Measurements from ENCODE around the gene CCDC12. TPM values are rescaled to one million over a fixed set of nuclear protein-coding genes. Genes with fewer than 3 reads are reported as not detected.

Gene CCDC12
- polyA plus RNA-seq, 4 donors, result 59.7 to 84.5 (median 76.0) TPM

GRCh38 chr3:46962427-46962826 lies 14.1 kb downstream of the CCDC12 start:
- H3K4me3 ChIP-seq (ENCODE audit: low read depth in 1 of 3, low read length in 3 of 3), result no peak overlapping the region
- 90 to 100% (median 97%) methylated on average over 1 of the region's 1 CpG for WGBS, 3 donors
- no peaks in the 10 kb centered on the region for H3K27me3 ChIP-seq (ENCODE audit: control insufficient read depth in 3 of 3, insufficient read depth in 3 of 3, low read length in 3 of 3)
- H3K27ac ChIP-seq (ENCODE audit: low read depth in 1 of 3, low read length in 2 of 3), result no peak overlapping the region
- FAIRE-seq (no peak), DNase-seq (no peak)
- no peaks in the 10 kb centered on the region for H3K9me3 ChIP-seq (ENCODE audit: control insufficient read depth in 2 of 2, insufficient read depth in 1 of 2, low read depth in 1 of 2, low read length in 1 of 2)
- H3K36me3 ChIP-seq (ENCODE audit: control insufficient read depth in 3 of 3, insufficient read depth in 2 of 3, low read depth in 1 of 3, low read length in 3 of 3), result peaks cover 0 to 39% (median 0%) of the 10 kb centered on the region in 3 donors
- peaks cover 8 to 61% (median 31%) of the 10 kb centered on the region in 3 donors for H3K4me1 ChIP-seq (ENCODE audit: control insufficient read depth in 3 of 3, insufficient read depth in 2 of 3, low read depth in 1 of 3, low read length in 2 of 3)

GRCh38 chr3:46960835-46961234 lies 15.7 kb downstream of the CCDC12 start:
- no peak for FAIRE-seq
- Histone ChIP-seq H3K27me3 (ENCODE audit: control insufficient read depth in 3 of 3, insufficient read depth in 3 of 3, low read length in 3 of 3) (no peaks in the 10 kb centered on the region), H3K4me1 (ENCODE audit: control insufficient read depth in 3 of 3, insufficient read depth in 2 of 3, low read depth in 1 of 3, low read length in 2 of 3) (peaks cover 13 to 65% (median 35%) of the 10 kb centered on the region in 3 donors), H3K9me3 (ENCODE audit: control insufficient read depth in 2 of 2, insufficient read depth in 1 of 2, low read depth in 1 of 2, low read length in 1 of 2) (no peaks in the 10 kb centered on the region), H3K27ac (ENCODE audit: low read depth in 1 of 3, low read length in 2 of 3) (peak overlapping the region in 2 of 3 donors; percentile 1 to 50), H3K4me3 (ENCODE audit: low read depth in 1 of 3, low read length in 3 of 3) (no peak overlapping the region), H3K36me3 (ENCODE audit: control insufficient read depth in 3 of 3, insufficient read depth in 2 of 3, low read depth in 1 of 3, low read length in 3 of 3) (peaks cover 0 to 35% (median 0%) of the 10 kb centered on the region in 3 donors)
- 83 to 95% (median 90%) methylated on average over 1 of the region's 1 CpG for WGBS, 3 donors
- no peak for DNase-seq

GRCh38 chr3:46960081-46960701 lies 16.4 kb downstream of the CCDC12 start:
- FAIRE-seq (no peak), DNase-seq (no peak)

GRCh38 chr3:46959161-46959511 lies 17.4 kb downstream of the CCDC12 start:
- Histone ChIP-seq H3K9me3 (ENCODE audit: control insufficient read depth in 2 of 2, insufficient read depth in 1 of 2, low read depth in 1 of 2, low read length in 1 of 2) (no peaks in the 10 kb centered on the region), H3K27ac (ENCODE audit: low read depth in 1 of 3, low read length in 2 of 3) (peak overlapping the region in 2 of 3 donors; percentile 1 to 67), H3K4me1 (ENCODE audit: control insufficient read depth in 3 of 3, insufficient read depth in 2 of 3, low read depth in 1 of 3, low read length in 2 of 3) (peaks cover 17 to 69% (median 41%) of the 10 kb centered on the region in 3 donors), H3K4me3 (ENCODE audit: low read depth in 1 of 3, low read length in 3 of 3) (no peak overlapping the region), H3K36me3 (ENCODE audit: control insufficient read depth in 3 of 3, insufficient read depth in 2 of 3, low read depth in 1 of 3, low read length in 3 of 3) (peaks cover 0 to 34% (median 0%) of the 10 kb centered on the region in 3 donors), H3K27me3 (ENCODE audit: control insufficient read depth in 3 of 3, insufficient read depth in 3 of 3, low read length in 3 of 3) (no peaks in the 10 kb centered on the region)
- FAIRE-seq, result no peak
- DNase-seq, result no peak
- WGBS, 3 donors, result 71 to 77% (median 75%) methylated on average over 6 of the region's 6 CpGs

More at GRCh38 chr3:46960081-46960701, 16.4 kb downstream of the CCDC12 start:
- WGBS, 3 donors, result 34 to 49% (median 42%) methylated on average over 4 of the region's 4 CpGs
- H3K27ac ChIP-seq (ENCODE audit: low read depth in 1 of 3, low read length in 2 of 3), result peak overlapping the region in 2 of 3 donors; percentile 1 to 50
- peaks cover 17 to 68% (median 40%) of the 10 kb centered on the region in 3 donors for H3K4me1 ChIP-seq (ENCODE audit: control insufficient read depth in 3 of 3, insufficient read depth in 2 of 3, low read depth in 1 of 3, low read length in 2 of 3)
- peaks cover 0 to 35% (median 0%) of the 10 kb centered on the region in 3 donors for H3K36me3 ChIP-seq (ENCODE audit: control insufficient read depth in 3 of 3, insufficient read depth in 2 of 3, low read depth in 1 of 3, low read length in 3 of 3)
- H3K9me3 ChIP-seq (ENCODE audit: control insufficient read depth in 2 of 2, insufficient read depth in 1 of 2, low read depth in 1 of 2, low read length in 1 of 2), result no peaks in the 10 kb centered on the region
- H3K4me3 ChIP-seq (ENCODE audit: low read depth in 1 of 3, low read length in 3 of 3), result no peak overlapping the region
- H3K27me3 ChIP-seq (ENCODE audit: control insufficient read depth in 3 of 3, insufficient read depth in 3 of 3, low read length in 3 of 3), result no peaks in the 10 kb centered on the region

GRCh38 chr3:46958467-46959160 lies 17.9 kb downstream of the CCDC12 start:
- peak; percentile 82 to 86 for DNase-seq
- Histone ChIP-seq H3K36me3 (ENCODE audit: control insufficient read depth in 3 of 3, insufficient read depth in 2 of 3, low read depth in 1 of 3, low read length in 3 of 3) (peaks cover 0 to 38% (median 0%) of the 10 kb centered on the region in 3 donors), H3K27me3 (ENCODE audit: control insufficient read depth in 3 of 3, insufficient read depth in 3 of 3, low read length in 3 of 3) (no peaks in the 10 kb centered on the region), H3K27ac (ENCODE audit: low read depth in 1 of 3, low read length in 2 of 3) (peak overlapping the region; percentile 47 to 67 (median 60)), H3K4me3 (ENCODE audit: low read depth in 1 of 3, low read length in 3 of 3) (no peak overlapping the region), H3K4me1 (ENCODE audit: control insufficient read depth in 3 of 3, insufficient read depth in 2 of 3, low read depth in 1 of 3, low read length in 2 of 3) (peaks cover 17 to 72% (median 45%) of the 10 kb centered on the region in 3 donors), H3K9me3 (ENCODE audit: control insufficient read depth in 2 of 2, insufficient read depth in 1 of 2, low read depth in 1 of 2, low read length in 1 of 2) (no peaks in the 10 kb centered on the region)
- WGBS, 3 donors, result 17 to 51% (median 50%) methylated on average over 9 of the region's 9 CpGs
- no peak for FAIRE-seq

GRCh38 chr3:46957092-46957820 lies 19.3 kb downstream of the CCDC12 start:
- H3K4me1 ChIP-seq (ENCODE audit: control insufficient read depth in 3 of 3, insufficient read depth in 2 of 3, low read depth in 1 of 3, low read length in 2 of 3), result peaks cover 21 to 77% (median 56%) of the 10 kb centered on the region in 3 donors
- peak overlapping the region in 1 of 3 donors; percentile 67 for H3K27ac ChIP-seq (ENCODE audit: low read depth in 1 of 3, low read length in 2 of 3)

GRCh38 chr3:46955801-46956259 lies 20.7 kb downstream of the CCDC12 start:
- Histone ChIP-seq H3K4me3 (ENCODE audit: low read depth in 1 of 3, low read length in 3 of 3) (no peak overlapping the region), H3K27me3 (ENCODE audit: control insufficient read depth in 3 of 3, insufficient read depth in 3 of 3, low read length in 3 of 3) (no peaks in the 10 kb centered on the region), H3K9me3 (ENCODE audit: control insufficient read depth in 2 of 2, insufficient read depth in 1 of 2, low read depth in 1 of 2, low read length in 1 of 2) (no peaks in the 10 kb centered on the region), H3K36me3 (ENCODE audit: control insufficient read depth in 3 of 3, insufficient read depth in 2 of 3, low read depth in 1 of 3, low read length in 3 of 3) (peaks cover 0 to 35% (median 0%) of the 10 kb centered on the region in 3 donors), H3K4me1 (ENCODE audit: control insufficient read depth in 3 of 3, insufficient read depth in 2 of 3, low read depth in 1 of 3, low read length in 2 of 3) (peaks cover 25 to 69% (median 56%) of the 10 kb centered on the region in 3 donors), H3K27ac (ENCODE audit: low read depth in 1 of 3, low read length in 2 of 3) (peak overlapping the region in 2 of 3 donors; percentile 18 to 48)
- no peak for FAIRE-seq
- WGBS, 3 donors, result 41 to 46% (median 45%) methylated on average over 3 of the region's 3 CpGs
- DNase-seq, result no peak

More at GRCh38 chr3:46957092-46957820, 19.3 kb downstream of the CCDC12 start:
- FAIRE-seq, result no peak
- H3K27me3 ChIP-seq (ENCODE audit: control insufficient read depth in 3 of 3, insufficient read depth in 3 of 3, low read length in 3 of 3), result no peaks in the 10 kb centered on the region
- WGBS, 3 donors, result 23 to 60% (median 53%) methylated on average over 11 of the region's 11 CpGs
- peak in 1 of 2 donors; percentile 71 for DNase-seq
- no peak overlapping the region for H3K4me3 ChIP-seq (ENCODE audit: low read depth in 1 of 3, low read length in 3 of 3)
- no peaks in the 10 kb centered on the region for H3K9me3 ChIP-seq (ENCODE audit: control insufficient read depth in 2 of 2, insufficient read depth in 1 of 2, low read depth in 1 of 2, low read length in 1 of 2)
- H3K36me3 ChIP-seq (ENCODE audit: control insufficient read depth in 3 of 3, insufficient read depth in 2 of 3, low read depth in 1 of 3, low read length in 3 of 3), result peaks cover 0 to 38% (median 0%) of the 10 kb centered on the region in 3 donors

- no peaks in the 10 kb centered on the region for H3K9me3 ChIP-seq (ENCODE audit: control insufficient read depth in 2 of 2, insufficient read depth in 1 of 2, low read depth in 1 of 2, low read length in 1 of 2)
- H3K36me3 ChIP-seq (ENCODE audit: control insufficient read depth in 3 of 3, insufficient read depth in 2 of 3, low read depth in 1 of 3, low read length in 3 of 3), result peaks cover 0 to 30% (median 0%) of the 10 kb centered on the region in 3 donors
- H3K27me3 ChIP-seq (ENCODE audit: control insufficient read depth in 3 of 3, insufficient read depth in 3 of 3, low read length in 3 of 3), result no peaks in the 10 kb centered on the region
- no peak for FAIRE-seq
- DNase-seq, result no peak
- H3K27ac ChIP-seq (ENCODE audit: low read depth in 1 of 3, low read length in 2 of 3), result peak overlapping the region in 2 of 3 donors; percentile 18 to 48
- 82 to 88% (median 84%) methylated on average over 5 of the region's 5 CpGs for WGBS, 3 donors
- H3K4me1 ChIP-seq (ENCODE audit: control insufficient read depth in 3 of 3, insufficient read depth in 2 of 3, low read depth in 1 of 3, low read length in 2 of 3), result peaks cover 25 to 66% (median 51%) of the 10 kb centered on the region in 3 donors
- no peak overlapping the region for H3K4me3 ChIP-seq (ENCODE audit: low read depth in 1 of 3, low read length in 3 of 3)
Measured at GRCh38 chr3:46955157-46955556, 21.4 kb downstream of the CCDC12 start.

All from small intestine (tissue), 7 donors.